Prostate gland (tissue), 2 donors: Measurements from ENCODE around the gene DHCR7.

Experiments used
- POLR2A ChIP-seq: fragments of 450-650 bp; IDR thresholded peaks from one replicate; pipeline ENCODE4 v1.6.1; 2016; ENCODE audit warnings: antibody characterized with exemption, mild to moderate bottlenecking
- TF ChIP-seq, protein P1 (sequence below), 4 experiments: fragments of 200-600 bp in 2 of 4; fragments of 450-650 bp in 2 of 4; sonication (generic) in 2 of 4; IDR thresholded peaks; 1 replicate in 3 of 4; 2 replicates in 1 of 4; pipeline ENCODE4 v1.5.1; 2016 to 2019; ENCODE audit warnings: antibody characterized with exemption in 4 of 4, mild to moderate bottlenecking in 2 of 4, moderate library complexity in 2 of 4

DNA sequence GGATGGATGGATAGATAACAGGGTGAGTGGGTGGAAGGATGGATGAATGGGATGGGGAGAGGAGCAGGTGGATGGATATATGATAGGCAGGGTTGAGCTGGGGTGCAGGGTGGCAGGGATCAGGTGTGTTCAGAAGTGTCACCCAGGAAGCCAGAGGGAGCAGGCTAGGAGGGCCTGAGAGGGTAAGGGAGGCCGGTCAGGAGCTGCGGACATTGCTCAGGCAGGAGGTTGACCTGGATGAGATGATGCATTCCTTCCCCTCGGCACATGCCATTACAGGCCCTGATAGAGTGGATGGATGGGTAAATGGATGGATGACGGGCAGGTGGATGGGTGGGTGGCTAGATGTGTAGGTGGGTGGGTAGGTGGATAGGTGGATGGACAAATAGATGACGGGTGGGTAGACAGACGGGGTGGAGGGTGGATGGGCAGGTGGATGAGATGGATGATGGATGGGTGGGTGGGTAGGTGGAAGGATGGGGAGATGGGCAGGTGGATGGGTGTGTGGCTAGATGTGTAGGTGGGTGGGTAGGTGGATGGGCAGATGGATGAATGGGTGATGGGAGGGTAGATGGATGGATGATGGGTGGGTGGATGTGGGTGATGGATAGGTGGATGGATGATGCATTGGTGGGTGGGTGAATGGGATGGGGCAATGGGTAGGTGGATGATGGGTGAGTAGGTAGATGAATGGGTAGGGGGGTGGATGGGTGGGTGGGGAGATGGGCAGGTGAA, 8.0 kb downstream of the DHCR7 start:
- TF ChIP-seq, protein P1, sequence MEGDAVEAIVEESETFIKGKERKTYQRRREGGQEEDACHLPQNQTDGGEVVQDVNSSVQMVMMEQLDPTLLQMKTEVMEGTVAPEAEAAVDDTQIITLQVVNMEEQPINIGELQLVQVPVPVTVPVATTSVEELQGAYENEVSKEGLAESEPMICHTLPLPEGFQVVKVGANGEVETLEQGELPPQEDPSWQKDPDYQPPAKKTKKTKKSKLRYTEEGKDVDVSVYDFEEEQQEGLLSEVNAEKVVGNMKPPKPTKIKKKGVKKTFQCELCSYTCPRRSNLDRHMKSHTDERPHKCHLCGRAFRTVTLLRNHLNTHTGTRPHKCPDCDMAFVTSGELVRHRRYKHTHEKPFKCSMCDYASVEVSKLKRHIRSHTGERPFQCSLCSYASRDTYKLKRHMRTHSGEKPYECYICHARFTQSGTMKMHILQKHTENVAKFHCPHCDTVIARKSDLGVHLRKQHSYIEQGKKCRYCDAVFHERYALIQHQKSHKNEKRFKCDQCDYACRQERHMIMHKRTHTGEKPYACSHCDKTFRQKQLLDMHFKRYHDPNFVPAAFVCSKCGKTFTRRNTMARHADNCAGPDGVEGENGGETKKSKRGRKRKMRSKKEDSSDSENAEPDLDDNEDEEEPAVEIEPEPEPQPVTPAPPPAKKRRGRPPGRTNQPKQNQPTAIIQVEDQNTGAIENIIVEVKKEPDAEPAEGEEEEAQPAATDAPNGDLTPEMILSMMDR (IDR thresholded peaks at IDR 0.05) = no peak
- no peak for TF ChIP-seq POLR2A
